OCI-LY7 (cell line): Measurements from ENCODE around the gene TMTC2.

Experiments
- EZH2phosphoT487 ChIP-seq: fragments of 200-600 bp; sonication (generic); IDR thresholded peaks from 2 replicates; pipeline ENCODE4 v1.6.1; 2018; ENCODE audit warnings: low read depth, borderline replicate concordance, mild to moderate bottlenecking, mixed run types, antibody characterized with exemption, low read length, moderate library complexity, mixed read lengths
- TF ChIP-seq, protein P1 (sequence below): fragments of 200-600 bp; sonication (generic); conservative IDR thresholded peaks from 2 replicates; pipeline ENCODE4 v1.5.1; 2014; ENCODE audit warnings: mild to moderate bottlenecking, antibody characterized with exemption, low read length, moderate library complexity, mixed read lengths

DNA sequence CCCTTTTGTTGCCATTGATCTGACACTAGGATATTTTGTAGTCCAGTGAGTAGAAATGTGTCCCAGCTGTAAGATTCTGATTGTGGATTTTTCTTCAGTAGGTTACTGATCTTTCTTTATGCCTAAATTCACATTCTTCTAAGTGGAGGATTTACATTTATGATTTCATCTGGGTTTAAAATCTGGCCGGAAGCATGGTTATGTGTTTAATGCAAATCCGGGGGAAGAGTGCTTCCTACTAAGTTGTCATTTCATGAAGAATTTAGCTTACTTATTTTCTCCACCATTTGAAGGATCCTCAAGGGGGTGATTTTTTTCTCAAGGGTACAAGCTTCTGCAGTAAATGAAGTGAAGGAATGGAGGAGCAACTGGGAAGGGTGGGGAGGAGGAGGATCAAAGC lies 96.7 kb downstream of the TMTC2 start:
- no peak for TF ChIP-seq EZH2phosphoT487
- TF ChIP-seq, protein P1, sequence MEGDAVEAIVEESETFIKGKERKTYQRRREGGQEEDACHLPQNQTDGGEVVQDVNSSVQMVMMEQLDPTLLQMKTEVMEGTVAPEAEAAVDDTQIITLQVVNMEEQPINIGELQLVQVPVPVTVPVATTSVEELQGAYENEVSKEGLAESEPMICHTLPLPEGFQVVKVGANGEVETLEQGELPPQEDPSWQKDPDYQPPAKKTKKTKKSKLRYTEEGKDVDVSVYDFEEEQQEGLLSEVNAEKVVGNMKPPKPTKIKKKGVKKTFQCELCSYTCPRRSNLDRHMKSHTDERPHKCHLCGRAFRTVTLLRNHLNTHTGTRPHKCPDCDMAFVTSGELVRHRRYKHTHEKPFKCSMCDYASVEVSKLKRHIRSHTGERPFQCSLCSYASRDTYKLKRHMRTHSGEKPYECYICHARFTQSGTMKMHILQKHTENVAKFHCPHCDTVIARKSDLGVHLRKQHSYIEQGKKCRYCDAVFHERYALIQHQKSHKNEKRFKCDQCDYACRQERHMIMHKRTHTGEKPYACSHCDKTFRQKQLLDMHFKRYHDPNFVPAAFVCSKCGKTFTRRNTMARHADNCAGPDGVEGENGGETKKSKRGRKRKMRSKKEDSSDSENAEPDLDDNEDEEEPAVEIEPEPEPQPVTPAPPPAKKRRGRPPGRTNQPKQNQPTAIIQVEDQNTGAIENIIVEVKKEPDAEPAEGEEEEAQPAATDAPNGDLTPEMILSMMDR = no peak
